T-helper 1 cell (primary cell): Measurements from ENCODE around the gene ZDHHC1.

ENCODE experiments used
- DNase-seq, 5 donors: peaks; one replicate each; pipeline ENCODE4 v3.0.0-alpha.2; 2012 to 2020
- total RNA-seq, 4 donors: gene quantifications; one replicate each; lab custom pipeline; 2026; lab: John Stamatoyannopoulos, UW

The ZDHHC1 gene
- 0 to 0.80 (median 0.04) reads per million in 4 donors for total RNA-seq

GRCh38 chr16:67415872-67416793 lies at the start of gene ZDHHC1:
TSS of gene ZDHHC1 (minus strand) at chr16:67416477. CDS start at chr16:67407775, 8,702 bp downstream.
- DNase-seq = peak in 2 of 5 donors; percentile 32 to 43

GRCh38 chr16:67464565-67464964 lies 48.3 kb upstream of the ZDHHC1 start:
- DNase-seq = no peak

GRCh38 chr16:67463691-67464090 lies 47.4 kb upstream of the ZDHHC1 start:
- DNase-seq = no peak

DNA sequence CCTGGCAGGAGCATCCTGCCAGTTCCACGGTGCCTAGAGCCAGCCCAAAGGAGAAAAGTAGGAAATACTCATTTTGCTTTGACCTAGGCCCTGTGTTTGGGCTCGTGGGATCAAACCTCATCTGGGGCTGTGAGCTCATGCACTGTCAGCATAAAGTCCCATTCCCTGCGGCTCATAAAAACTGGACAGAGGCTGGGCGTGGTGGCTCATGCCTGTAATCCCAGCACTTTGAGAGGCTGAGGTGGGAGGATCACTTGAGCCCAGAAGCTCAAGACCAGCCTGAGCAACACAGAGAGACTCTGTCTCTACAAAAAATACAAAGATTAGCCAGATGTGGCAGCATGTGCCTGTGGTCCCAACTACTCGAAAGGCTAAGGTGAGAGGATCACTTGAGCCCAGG lies 46.8 kb upstream of the ZDHHC1 start:
- no peak for DNase-seq

DNA sequence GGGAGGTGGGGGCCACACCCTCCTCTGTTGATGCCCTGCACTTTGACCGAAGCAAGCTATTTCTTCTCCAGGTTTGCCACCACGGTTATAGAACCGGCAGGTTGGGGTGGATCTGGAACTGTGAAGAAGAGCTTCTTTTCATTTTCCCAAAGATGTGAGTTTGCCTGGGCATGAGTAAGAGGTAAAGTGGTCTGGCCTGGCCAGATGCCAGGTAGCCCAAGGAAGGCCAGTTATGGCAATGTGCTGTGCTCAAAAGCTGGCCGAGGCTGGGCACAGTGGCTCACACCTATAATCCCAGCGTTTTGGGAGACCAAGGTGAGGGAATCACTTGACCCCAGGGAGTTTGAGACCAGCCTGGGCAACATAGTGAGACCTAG lies 46.0 kb upstream of the ZDHHC1 start:
- DNase-seq = no peak

GRCh38 chr16:67461600-67462278 lies 45.5 kb upstream of the ZDHHC1 start:
- no peak for DNase-seq

DNA sequence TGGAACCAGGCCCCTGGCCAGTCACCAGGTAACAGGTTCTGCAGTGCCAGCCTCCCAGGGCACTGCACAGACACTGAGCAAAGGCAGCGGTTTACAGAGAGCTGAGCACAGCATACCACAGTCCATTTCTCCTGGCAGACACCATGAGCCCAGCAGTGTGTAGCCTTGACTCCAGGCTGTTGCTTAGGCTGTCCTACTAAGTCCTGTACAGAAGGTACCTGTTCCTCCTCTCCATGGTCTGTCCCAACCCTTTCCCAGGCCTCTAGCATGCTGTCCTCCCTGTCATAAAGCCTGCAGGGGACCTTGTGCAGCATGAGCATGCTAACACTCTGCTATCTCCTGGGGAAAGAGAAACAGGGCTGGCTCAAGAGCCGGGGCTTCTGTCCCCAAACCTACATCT lies 44.7 kb upstream of the ZDHHC1 start:
- no peak for DNase-seq

DNA sequence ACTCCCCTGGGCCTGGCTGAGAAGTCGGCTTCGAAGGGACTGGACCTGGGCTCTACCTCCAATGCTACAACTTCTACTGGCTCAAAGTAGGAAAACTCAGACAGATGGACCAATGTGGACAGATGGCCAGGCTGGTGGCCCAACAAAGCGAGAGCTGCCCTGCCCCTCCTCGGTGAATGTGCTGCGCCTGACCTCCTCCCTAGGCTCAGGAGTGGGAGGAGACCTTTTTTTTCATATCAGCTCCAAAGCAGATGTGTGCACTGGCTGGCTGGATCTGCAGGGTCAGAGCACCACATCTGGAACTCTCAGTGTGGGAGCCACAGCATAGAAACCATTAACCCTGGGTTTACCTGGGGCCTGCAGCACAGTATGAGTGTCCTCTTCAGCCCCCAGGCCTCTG lies 43.9 kb upstream of the ZDHHC1 start:
- DNase-seq = no peak

DNA sequence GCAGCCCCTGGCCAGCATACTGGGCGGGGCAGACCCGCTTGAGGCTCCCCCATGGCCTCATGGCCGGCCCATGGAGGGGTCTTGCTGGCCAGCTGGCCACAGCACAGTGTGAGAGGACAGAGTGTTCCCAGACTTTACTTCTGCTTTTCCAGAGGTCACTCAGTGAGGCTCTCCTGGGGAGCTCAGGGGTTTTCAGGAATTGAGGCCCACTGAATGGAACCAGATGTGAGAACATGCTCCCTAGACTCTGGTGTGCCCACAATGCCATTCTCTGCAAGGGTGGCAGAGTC lies 43.5 kb upstream of the ZDHHC1 start:
- DNase-seq = no peak

GRCh38 chr16:67459066-67459860 lies 43.0 kb upstream of the ZDHHC1 start:
- DNase-seq = no peak

GRCh38 chr16:67458121-67458641 lies 41.9 kb upstream of the ZDHHC1 start:
- DNase-seq = no peak

DNA sequence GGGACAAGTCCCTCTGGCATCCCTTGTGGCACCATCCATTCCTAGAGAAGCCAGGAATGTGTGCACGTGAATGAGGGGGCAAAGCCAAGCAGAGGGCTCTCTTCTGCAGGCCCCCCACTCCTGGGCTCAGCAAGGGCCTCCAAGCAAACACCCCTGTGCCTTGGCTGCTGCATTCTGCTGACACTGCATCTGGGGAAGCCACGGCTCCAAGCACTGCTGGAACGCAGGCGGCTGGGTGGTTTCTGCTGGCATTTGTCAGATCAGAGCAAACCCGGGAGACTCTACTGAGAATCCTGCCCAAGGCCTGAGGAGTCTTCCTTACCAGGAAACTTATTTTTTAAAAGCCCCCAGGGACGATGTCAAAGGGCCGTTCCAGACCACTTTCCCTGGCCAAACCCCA lies 41.3 kb upstream of the ZDHHC1 start:
- DNase-seq = no peak

DNA sequence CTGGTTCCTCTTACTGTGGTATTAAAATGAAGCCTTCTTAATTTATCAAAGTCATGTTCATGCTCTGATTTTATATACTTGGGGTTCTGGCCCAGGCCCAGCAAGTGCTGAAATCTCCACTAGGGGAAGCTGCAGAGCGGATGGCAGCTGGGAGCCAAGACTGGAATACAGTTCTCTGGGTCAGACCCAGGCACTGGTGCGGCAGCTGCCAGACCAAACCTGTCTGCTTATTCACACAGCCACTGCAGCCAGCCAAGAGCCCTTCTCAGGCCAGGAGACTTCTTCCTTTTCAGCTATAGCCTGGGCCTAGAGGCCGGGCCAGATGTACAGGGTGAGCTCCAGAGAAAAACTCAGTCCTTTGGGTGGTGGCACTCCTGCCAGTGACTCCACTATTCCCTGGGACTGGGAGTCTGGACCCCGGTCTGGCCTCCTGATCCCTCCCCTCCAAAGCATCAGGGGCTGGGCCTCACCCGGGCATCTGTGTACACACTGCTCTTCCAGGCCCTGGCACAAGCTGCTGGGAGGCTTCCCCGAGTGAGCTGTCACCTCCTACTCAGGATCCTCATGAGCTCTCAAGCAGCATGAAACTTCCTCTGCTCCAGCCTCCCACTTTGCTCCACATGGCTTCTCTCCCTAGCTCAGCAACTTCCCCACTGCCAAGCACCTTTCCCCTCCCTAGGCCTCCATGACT lies 40.3 kb upstream of the ZDHHC1 start:
- no peak for DNase-seq

DNA sequence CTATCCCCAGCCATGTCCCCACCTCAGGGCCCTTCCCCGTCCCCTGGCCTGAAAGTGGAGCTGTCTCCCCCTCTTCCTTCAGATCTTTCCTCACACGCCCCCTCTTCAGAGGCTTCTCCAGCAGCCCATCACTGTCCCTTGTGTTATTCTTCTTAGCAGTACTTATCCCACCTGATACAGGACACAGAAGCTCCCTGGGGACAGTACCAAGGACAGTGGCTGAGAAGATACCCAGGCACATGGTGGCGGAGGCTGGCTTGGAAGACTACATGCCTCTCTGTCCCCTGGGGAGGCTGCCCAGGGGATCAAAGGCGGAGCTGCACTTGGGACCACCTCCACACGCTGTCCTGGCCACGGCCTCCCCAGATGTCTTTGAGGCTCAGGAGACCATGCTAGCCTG lies 38.6 kb upstream of the ZDHHC1 start:
- no peak for DNase-seq

GRCh38 chr16:67454104-67454503 lies 37.8 kb upstream of the ZDHHC1 start:
- DNase-seq = no peak

- DNase-seq = no peak
Measured at GRCh38 chr16:67451704-67452435, 35.6 kb upstream of the ZDHHC1 start.

DNA sequence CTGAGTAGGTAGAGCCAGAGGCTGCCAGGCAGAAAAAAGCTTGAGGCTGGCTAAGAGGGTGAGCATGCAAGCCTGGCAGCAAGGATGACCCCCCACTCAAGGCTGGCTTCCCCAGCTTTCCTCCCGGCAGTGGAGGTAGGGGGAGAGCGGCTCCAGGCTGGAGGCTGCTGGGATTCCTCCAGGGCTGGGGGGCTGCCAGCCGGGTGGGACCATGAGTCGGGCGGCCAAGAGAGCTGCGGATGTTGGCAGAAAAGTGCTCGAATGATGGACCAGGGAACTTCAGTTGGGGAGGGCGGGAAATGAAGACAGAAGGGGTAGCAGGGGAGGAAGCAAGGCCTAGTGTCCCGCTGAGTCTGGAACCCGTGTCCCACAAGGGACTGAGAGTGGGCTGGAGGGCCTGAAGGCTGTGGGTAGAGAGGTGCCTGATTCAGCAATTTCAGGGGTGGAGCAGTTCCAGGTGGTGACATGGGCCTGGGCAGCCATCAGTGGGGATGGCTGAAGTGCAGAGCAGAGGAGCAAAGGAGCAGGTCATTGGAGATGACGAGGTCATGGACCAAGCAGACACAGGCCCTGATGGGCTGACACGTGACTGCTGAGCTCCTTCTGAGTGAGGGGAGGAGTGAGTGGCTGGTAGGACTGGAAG lies 34.9 kb upstream of the ZDHHC1 start:
- DNase-seq = no peak

DNA sequence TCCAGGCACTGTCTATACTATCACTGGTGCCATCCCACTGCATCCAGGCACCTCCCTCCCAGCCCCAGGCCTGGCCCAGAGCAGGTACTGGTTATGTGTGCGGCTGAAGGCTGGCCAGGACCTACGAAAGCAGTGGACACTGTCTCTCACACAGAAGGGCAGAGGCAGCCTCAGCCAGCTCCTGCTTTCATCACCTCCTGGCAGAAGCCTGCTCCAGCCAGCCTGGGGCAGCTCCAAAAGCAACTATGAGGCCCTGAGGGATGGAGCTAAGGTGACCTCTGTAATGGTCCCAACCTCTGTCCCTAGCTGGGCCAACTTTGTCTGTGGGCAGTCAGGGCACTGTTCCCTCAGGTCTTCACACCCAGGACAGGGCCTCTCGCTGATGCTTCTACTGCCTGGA lies 33.5 kb upstream of the ZDHHC1 start:
- DNase-seq = no peak

DNA sequence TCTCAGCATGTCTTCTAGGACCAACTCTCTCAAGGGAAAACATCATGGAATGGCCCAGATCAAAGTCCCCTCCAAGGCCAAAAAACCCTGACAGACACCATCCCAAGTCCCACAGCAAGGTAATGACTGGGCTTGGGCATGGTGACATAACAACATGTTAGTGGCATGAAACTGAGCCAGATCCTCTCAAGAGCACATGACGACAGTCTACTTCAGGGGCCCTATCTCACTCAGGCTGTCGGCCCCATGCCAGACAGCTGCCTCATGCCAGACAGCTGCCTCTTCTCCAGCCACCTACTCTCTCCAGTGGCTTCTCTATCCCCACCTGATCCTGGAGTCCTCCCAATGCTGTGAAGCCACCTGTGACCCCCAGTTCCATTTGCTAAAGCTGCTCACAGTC lies 33.1 kb upstream of the ZDHHC1 start:
- no peak for DNase-seq

- no peak for DNase-seq
Measured at GRCh38 chr16:67448580-67448979, 32.3 kb upstream of the ZDHHC1 start.

DNA sequence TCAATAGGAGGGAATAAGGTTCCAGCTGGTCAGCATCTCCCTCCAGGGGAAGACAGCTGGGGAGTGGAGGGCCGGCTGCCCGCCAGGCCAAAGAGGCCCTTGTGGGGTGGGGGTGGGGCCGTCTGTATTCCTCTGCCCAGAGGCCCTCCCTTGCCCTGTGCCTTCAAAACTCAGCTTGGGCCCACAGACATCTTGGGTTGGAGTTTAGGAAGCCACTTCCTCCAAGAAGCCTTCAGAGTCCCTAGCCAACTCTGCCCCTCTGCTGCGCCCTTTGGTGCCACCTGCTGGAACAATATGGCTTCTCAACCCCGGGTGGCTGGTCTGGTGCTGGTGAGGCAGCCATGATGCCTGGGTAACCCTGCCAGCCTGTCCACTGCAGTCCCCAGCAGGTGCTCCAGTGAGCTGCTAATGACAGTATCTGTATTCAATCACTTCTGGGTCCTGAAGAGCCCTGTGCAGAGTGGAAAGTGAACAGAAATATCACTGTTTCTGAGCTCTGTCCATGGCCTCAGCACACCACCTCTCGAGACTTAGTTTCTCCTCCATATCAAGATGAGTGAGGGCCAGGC lies 31.3 kb upstream of the ZDHHC1 start:
- peak in 4 of 5 donors; percentile 21 to 73 (median 24) for DNase-seq
